A172 (cell line): ENCODE data around the gene TPD52L1. TPM values are rescaled to one million over a fixed set of nuclear protein-coding genes. Genes with fewer than 3 reads are reported as not detected.
"Not testable (repeated sequence)": the region's sequence is repeated elsewhere in the genome, so short reads cannot be mapped to it uniquely, and the experiment has no call there.

Experiments used
- DNase-seq: peaks from one replicate; pipeline ENCODE4 v3.0.0-alpha.2; 2015; ENCODE audit warnings: low spot score
- total RNA-seq: library from RNA; depleted of rRNA; stranded (reverse); fragments of >200 nt; shearing (Covaris generic); gene quantifications from 2 replicates; pipeline ENCODE4 v1.2.3, GENCODE V29; 2014

Gene TPD52L1
- total RNA-seq, 1 experiment from 2014 or later = 2.9 TPM

GRCh38 chr6:125269328-125269985, 115.9 kb downstream of the TPD52L1 start:
- DNase-seq = no peak

DNA sequence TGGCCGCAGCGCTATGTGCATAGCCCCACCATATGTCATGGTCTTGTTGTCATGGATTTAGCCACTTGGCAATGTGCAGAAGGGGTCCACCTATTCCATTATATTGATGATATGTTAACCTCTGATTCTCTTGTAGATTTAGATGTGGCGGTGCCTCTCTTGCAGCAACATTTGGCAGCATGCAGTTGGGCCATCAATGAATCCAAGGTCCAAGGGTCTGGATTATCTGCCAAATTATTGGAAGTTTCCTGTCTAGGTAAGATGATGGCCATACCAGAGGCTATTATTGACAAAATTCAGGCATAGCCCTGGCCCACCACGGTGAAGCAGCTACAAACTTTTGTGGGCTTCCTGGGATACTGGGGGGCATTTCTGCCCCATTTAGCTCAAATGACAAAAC, 116.8 kb downstream of the TPD52L1 start:
- no peak for DNase-seq

- no peak for DNase-seq
Observed at GRCh38 chr6:125271486-125272159, 118.0 kb downstream of the TPD52L1 start.

- no peak for DNase-seq
Observed at GRCh38 chr6:125273251-125273650, 119.7 kb downstream of the TPD52L1 start.

- peak; percentile 83 for DNase-seq
Observed at GRCh38 chr6:125273965-125274364, 120.4 kb downstream of the TPD52L1 start.

DNA sequence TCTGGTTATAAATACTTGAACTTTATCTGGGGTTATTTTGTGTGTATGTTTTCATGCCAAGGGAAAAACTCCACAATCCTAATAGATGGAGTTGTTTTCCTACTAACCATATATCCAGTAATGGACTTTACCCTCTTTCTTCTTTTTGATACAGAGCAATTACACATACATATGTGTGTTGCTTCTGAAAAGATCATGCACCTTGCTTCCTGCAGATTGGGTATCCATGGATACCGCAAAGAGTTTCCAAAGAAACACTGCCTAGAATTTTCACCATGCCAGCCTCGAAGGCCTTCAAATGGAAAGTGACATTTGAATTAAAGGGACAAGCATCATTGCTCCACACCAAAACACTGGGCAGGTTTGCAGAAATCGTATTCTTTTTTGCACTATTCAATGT, 121.4 kb downstream of the TPD52L1 start:
- DNase-seq = no peak

- no peak for DNase-seq
Observed at GRCh38 chr6:125275779-125276178, 122.2 kb downstream of the TPD52L1 start.

GRCh38 chr6:125277838-125278237, 124.3 kb downstream of the TPD52L1 start:
- DNase-seq = no peak

GRCh38 chr6:125279961-125280360, 126.4 kb downstream of the TPD52L1 start:
- DNase-seq = no peak

- not testable (repeated sequence) for DNase-seq
Observed at GRCh38 chr6:125280370-125281035, 126.9 kb downstream of the TPD52L1 start.

DNA sequence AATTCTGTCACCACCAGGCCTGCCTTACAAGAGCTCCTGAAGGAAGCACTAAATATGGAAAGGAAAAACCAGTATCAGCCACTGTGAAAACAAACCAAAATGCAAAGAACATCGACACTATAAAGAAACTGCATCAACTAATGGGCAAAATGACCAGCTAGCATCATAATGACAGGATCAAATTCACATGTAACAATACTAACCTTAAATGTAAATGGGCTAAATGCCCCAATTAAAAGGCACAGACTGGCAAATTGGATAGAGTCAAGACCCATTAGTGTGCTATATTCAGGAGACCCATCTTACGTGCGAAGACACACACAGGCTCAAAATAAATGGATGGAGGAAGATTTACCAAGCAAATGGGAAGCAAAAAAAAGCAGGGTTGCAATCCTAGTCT, 128.9 kb downstream of the TPD52L1 start:
- DNase-seq = not testable (repeated sequence)

- no peak for DNase-seq
Observed at GRCh38 chr6:125285353-125285752, 131.8 kb downstream of the TPD52L1 start.

DNA sequence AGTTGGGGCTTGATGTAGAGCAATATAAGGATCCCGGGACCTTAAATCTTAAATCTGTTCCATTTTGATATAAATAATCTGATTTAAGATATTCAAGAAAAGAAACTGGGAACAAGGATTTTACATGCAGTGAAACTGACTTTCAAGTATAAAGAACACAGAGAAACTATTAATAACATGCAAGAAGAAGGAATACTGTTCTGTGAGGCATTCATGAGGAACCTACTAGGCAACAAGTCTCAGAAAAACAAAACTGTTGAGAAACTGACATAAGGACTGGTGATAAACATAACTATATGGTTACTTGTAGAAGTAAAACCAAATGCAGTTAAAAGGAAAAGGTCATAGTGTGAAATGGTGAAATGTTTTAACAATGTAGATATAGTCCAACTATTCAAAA, 132.4 kb downstream of the TPD52L1 start:
- DNase-seq = no peak

GRCh38 chr6:125287718-125288117, 134.1 kb downstream of the TPD52L1 start:
- no peak for DNase-seq

DNA sequence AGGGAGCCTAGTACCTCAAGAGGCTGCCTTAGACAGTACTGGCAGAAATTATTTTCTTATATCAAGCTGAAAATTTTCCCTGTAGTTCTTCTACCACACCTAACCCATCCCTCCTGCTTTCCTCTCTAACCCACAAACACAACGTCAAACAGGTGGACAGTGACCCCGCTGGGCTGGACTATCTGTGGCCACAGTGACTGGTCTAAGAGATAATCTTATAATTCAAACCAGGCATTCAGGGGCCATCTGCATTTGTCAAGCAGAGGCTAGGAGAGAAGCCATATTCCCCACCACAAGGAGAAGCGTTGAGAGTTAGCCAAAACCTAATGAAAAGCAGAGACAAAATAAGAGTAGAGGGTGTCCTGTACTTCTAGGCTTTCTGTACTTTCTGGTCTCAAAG, 140.0 kb downstream of the TPD52L1 start:
- DNase-seq = no peak

GRCh38 chr6:125294036-125294435, 140.5 kb downstream of the TPD52L1 start:
- DNase-seq = peak; percentile 11

DNA sequence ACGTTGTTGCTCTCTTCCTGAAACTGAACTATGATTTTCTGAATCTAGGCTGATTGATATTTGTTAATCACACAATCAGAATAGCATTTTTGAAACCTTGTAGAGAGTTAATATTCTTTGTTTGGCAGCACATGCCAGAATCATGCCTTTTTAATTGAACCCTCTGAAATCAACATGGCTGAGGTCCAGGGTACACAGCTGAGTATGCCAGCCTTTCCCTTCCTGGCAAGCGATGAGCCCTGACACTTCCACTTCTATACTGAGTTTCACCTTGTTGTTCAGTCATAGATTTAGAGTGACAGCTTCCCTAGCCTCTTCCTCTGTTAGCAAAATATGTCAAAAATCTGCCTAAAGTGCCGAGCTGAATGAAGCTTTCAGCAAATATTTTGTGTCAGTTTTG, 141.4 kb downstream of the TPD52L1 start:
- DNase-seq = no peak

DNA sequence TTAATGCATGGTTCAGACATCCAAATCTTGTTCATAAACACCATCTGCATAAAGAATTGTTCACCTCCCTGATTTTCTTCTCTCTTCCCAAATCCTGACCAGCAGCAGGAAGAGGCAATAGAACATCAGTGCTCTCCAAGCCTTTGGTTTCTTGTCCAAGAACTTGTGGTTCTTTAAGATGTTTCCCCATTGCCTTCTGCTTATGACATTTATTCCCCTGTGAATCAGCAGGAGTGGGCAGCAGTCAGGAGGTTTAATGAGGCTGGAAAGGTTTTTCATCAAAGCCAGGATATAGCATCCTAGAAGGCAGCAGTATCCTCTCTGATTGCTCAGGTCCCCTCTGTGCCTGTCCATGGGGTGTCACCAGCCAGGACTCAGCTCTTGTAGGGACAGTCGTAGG, 142.9 kb downstream of the TPD52L1 start:
- DNase-seq = no peak

DNA sequence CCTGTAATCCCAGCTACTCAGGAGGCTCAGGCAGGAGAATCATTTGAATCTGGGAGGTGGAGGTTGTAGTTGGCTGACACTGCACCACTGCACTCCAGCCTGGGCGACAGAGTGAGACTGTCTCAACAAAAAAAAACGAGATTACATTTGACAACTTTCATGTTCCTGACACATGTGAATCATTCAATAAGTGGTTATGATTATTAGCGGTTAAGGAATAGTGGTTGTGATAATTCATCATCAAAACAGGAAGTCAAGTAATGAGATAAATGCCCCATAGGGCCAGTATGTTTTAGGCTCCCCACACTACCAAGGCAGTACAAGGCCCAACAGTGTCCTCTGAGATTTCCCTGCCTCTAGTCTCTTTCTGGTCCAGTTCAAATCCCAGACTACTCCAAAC, 145.7 kb downstream of the TPD52L1 start:
- no peak for DNase-seq

DNA sequence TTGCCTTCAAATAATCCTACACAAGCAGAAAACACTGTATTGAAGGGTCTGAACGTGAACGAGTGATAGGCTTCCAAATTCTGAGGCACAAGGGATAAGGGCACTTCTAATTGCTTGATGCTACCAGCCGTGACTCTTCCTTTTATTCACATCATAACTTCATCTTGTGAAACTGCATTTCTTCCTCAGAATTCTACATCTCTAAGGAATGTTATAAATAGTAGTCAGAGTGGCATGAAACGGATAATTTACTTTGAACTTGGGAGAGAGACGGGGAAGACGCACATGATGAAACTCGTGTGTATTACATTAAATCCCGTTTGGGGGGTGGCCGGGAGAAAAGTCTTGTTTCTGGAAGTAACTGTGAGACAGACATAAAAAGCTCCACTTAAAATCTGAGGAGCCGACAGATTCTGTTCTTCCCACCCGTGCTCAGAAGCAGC, 147.4 kb downstream of the TPD52L1 start:
- DNase-seq = no peak

GRCh38 chr6:125301435-125302391, 148.1 kb downstream of the TPD52L1 start, which contains the start of gene HDDC2:
Gene HDDC2 (minus strand): TSS chr6:125301967. CDS start chr6:125301932, 35 bp downstream.
- peak; percentile 60 for DNase-seq
